ENCODE data around the gene WIPI1.

The WIPI1 gene

GRCh38 chr17:68460715-68461114 is 3.4 kb upstream of the WIPI1 start:
- peak; percentile 62 for DNase-seq (ENCODE audit: low spot score)

- no peak for DNase-seq (ENCODE audit: low spot score)
Measured at GRCh38 chr17:68460146-68460545, 2.9 kb upstream of the WIPI1 start.

GRCh38 chr17:68459037-68459639 is 1.8 kb upstream of the WIPI1 start:
- DNase-seq (ENCODE audit: low spot score), result no peak

- DNase-seq (ENCODE audit: low spot score), result no peak
Measured at GRCh38 chr17:68458260-68459036, 1.2 kb upstream of the WIPI1 start.

- DNase-seq (ENCODE audit: low spot score), result peak; percentile 97
Measured at GRCh38 chr17:68457539-68458259, 403 bp upstream of the WIPI1 start.

- no peak for DNase-seq (ENCODE audit: low spot score)
Measured at GRCh38 chr17:68456339-68457167, 743 bp downstream of the WIPI1 start.

GRCh38 chr17:68455901-68456338 is 1.4 kb downstream of the WIPI1 start:
- DNase-seq (ENCODE audit: low spot score), result no peak

- DNase-seq (ENCODE audit: low spot score), result no peak
Measured at GRCh38 chr17:68453991-68454665, 3.2 kb downstream of the WIPI1 start.

GRCh38 chr17:68452724-68453290 is 4.5 kb downstream of the WIPI1 start:
- no peak for DNase-seq (ENCODE audit: low spot score)

- no peak for DNase-seq (ENCODE audit: low spot score)
Measured at GRCh38 chr17:68451670-68452354, 5.5 kb downstream of the WIPI1 start.

- no peak for DNase-seq (ENCODE audit: low spot score)
Measured at GRCh38 chr17:68450801-68451200, 6.5 kb downstream of the WIPI1 start.

- no peak for DNase-seq (ENCODE audit: low spot score)
Measured at GRCh38 chr17:68450391-68450790, 6.9 kb downstream of the WIPI1 start.

- no peak for DNase-seq (ENCODE audit: low spot score)
Measured at GRCh38 chr17:68449021-68449739, 8.1 kb downstream of the WIPI1 start.

- no peak for DNase-seq (ENCODE audit: low spot score)
Measured at GRCh38 chr17:68446626-68447041, 10.7 kb downstream of the WIPI1 start.

- no peak for DNase-seq (ENCODE audit: low spot score)
Measured at GRCh38 chr17:68445671-68446070, 11.6 kb downstream of the WIPI1 start.

- DNase-seq (ENCODE audit: low spot score), result no peak
Measured at GRCh38 chr17:68443972-68444464, 13.3 kb downstream of the WIPI1 start.

- no peak for DNase-seq (ENCODE audit: low spot score)
Measured at GRCh38 chr17:68441070-68441770, 16.1 kb downstream of the WIPI1 start.

- DNase-seq (ENCODE audit: low spot score), result no peak
Measured at GRCh38 chr17:68440526-68440925, 16.8 kb downstream of the WIPI1 start.

GRCh38 chr17:68439656-68440290 is 17.5 kb downstream of the WIPI1 start:
- DNase-seq (ENCODE audit: low spot score), result no peak

All from CD4-positive, alpha-beta T cell treated with Interleukin-6 at 100 ng/mL for 8 hours (primary cell).